ENCODE measurements around the gene UCN.

DNA sequence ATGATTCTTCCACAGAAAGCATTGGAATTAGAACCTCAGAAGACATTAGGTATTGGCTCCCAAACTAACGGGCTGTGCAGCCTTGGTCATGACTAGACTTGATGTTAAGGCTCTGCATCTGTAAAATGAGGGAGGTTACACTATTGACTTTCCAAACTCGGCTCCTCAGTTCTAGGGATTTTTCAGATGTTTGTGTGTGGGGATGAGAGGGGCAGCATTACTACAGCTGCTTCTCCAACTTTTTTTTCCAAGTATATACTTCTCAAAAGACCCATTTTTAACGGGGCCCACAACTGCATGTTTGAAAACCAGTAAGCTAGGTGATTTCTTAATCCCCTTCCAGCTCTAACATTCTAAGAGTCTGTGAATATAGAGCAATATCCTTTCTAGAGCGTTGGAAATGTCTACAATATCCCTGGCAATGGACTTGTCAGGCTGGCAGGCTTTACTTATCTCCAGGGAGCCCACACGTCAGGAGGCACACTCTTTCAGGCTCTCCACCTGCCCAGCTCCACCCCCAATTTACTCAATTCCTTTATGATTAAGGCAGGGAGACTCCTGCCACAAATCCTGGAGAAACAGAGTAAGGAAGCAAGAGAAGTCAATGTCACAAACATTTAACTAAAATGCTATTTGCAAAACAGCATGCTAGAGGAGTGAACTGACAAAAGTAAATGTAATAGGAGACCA is 15.5 kb upstream of the UCN start:
- TF ChIP-seq, protein P1, sequence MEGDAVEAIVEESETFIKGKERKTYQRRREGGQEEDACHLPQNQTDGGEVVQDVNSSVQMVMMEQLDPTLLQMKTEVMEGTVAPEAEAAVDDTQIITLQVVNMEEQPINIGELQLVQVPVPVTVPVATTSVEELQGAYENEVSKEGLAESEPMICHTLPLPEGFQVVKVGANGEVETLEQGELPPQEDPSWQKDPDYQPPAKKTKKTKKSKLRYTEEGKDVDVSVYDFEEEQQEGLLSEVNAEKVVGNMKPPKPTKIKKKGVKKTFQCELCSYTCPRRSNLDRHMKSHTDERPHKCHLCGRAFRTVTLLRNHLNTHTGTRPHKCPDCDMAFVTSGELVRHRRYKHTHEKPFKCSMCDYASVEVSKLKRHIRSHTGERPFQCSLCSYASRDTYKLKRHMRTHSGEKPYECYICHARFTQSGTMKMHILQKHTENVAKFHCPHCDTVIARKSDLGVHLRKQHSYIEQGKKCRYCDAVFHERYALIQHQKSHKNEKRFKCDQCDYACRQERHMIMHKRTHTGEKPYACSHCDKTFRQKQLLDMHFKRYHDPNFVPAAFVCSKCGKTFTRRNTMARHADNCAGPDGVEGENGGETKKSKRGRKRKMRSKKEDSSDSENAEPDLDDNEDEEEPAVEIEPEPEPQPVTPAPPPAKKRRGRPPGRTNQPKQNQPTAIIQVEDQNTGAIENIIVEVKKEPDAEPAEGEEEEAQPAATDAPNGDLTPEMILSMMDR (IDR thresholded peaks at IDR 0.05; ENCODE audit: insufficient read depth, low read length), result no peak
- TF ChIP-seq GABPA (IDR thresholded peaks at IDR 0.05; ENCODE audit: low read depth), result no peak
- TF ChIP-seq REST (IDR thresholded peaks at IDR 0.05; ENCODE audit: insufficient replicate concordance, low read depth), result no peak
- no peak for TF ChIP-seq POLR2AphosphoS5 (IDR thresholded peaks at IDR 0.05; ENCODE audit: low read depth)

All from HL-60 (cell line).